ENCODE results near the gene WHRN. TPM values are rescaled to one million over a fixed set of nuclear protein-coding genes. Genes with fewer than 3 reads are reported as not detected.

Gene WHRN
- total RNA-seq, 1 donor from 2014 or later: 6.2 TPM

GRCh38 chr9:114383521-114384231, 121.6 kb downstream of the WHRN start:
- Histone ChIP-seq H3K4me1 (peaks cover 82% of the 10 kb centered on the region), H3K27me3 (ENCODE audit: low read depth) (no peaks in the 10 kb centered on the region), H3K27ac (peak overlapping the region; percentile 92), H3K9me3 (no peaks in the 10 kb centered on the region), H3K36me3 (peaks cover 36% of the 10 kb centered on the region), H3K4me3 (peak overlapping the region; percentile 36)
- intact Hi-C loops (cut with DNase I): no loop called here
- DNase-seq (no peak), ATAC-seq (peak in 1 of 2 donors; percentile 0)
- TF ChIP-seq CTCF (IDR thresholded peaks at IDR 0.05): no peak

GRCh38 chr9:114382699-114383520, 122.4 kb downstream of the WHRN start:
- H3K9me3 ChIP-seq: no peaks in the 10 kb centered on the region
- TF ChIP-seq CTCF (IDR thresholded peaks at IDR 0.05): no peak
- peaks cover 43% of the 10 kb centered on the region for H3K36me3 ChIP-seq
- H3K4me1 ChIP-seq: peaks cover 76% of the 10 kb centered on the region
- intact Hi-C loops (cut with DNase I): no loop called here
- H3K27ac ChIP-seq: peak overlapping the region; percentile 92
- H3K27me3 ChIP-seq (ENCODE audit: low read depth): no peaks in the 10 kb centered on the region
- ATAC-seq (no peak), DNase-seq (no peak)
- peak overlapping the region; percentile 36 for H3K4me3 ChIP-seq

- Histone ChIP-seq H3K4me3 (no peak overlapping the region), H3K27ac (peak overlapping the region; percentile 31), H3K4me1 (peaks cover 43% of the 10 kb centered on the region), H3K36me3 (peaks cover 65% of the 10 kb centered on the region), H3K9me3 (no peaks in the 10 kb centered on the region), H3K27me3 (ENCODE audit: low read depth) (no peaks in the 10 kb centered on the region)
- ATAC-seq: no peak
- no peak for TF ChIP-seq CTCF (IDR thresholded peaks at IDR 0.05)
- intact Hi-C loops (cut with DNase I): no loop called here
- DNase-seq: no peak
These were observed 126.4 kb downstream of the WHRN start for GRCh38 chr9:114378883-114379282.

GRCh38 chr9:114378016-114378415, 127.3 kb downstream of the WHRN start:
- H3K27ac ChIP-seq: no peak overlapping the region
- H3K4me3 ChIP-seq: no peak overlapping the region
- intact Hi-C loops (cut with DNase I): no loop called here
- no peaks in the 10 kb centered on the region for H3K9me3 ChIP-seq
- H3K4me1 ChIP-seq: peaks cover 43% of the 10 kb centered on the region
- H3K27me3 ChIP-seq (ENCODE audit: low read depth): no peaks in the 10 kb centered on the region
- TF ChIP-seq CTCF (IDR thresholded peaks at IDR 0.05): no peak
- peaks cover 69% of the 10 kb centered on the region for H3K36me3 ChIP-seq
- ATAC-seq (no peak), DNase-seq (no peak)

GRCh38 chr9:114376586-114377445, 128.5 kb downstream of the WHRN start:
- ATAC-seq (no peak), DNase-seq (no peak)
- Histone ChIP-seq H3K36me3 (peaks cover 66% of the 10 kb centered on the region), H3K4me3 (no peak overlapping the region), H3K9me3 (no peaks in the 10 kb centered on the region), H3K27me3 (ENCODE audit: low read depth) (no peaks in the 10 kb centered on the region), H3K27ac (no peak overlapping the region), H3K4me1 (peaks cover 43% of the 10 kb centered on the region)
- intact Hi-C loops (cut with DNase I): no loop called here
- no peak for TF ChIP-seq CTCF (IDR thresholded peaks at IDR 0.05)
